ENCODE measurements around the gene ATP9B.

The ATP9B gene, protein sequence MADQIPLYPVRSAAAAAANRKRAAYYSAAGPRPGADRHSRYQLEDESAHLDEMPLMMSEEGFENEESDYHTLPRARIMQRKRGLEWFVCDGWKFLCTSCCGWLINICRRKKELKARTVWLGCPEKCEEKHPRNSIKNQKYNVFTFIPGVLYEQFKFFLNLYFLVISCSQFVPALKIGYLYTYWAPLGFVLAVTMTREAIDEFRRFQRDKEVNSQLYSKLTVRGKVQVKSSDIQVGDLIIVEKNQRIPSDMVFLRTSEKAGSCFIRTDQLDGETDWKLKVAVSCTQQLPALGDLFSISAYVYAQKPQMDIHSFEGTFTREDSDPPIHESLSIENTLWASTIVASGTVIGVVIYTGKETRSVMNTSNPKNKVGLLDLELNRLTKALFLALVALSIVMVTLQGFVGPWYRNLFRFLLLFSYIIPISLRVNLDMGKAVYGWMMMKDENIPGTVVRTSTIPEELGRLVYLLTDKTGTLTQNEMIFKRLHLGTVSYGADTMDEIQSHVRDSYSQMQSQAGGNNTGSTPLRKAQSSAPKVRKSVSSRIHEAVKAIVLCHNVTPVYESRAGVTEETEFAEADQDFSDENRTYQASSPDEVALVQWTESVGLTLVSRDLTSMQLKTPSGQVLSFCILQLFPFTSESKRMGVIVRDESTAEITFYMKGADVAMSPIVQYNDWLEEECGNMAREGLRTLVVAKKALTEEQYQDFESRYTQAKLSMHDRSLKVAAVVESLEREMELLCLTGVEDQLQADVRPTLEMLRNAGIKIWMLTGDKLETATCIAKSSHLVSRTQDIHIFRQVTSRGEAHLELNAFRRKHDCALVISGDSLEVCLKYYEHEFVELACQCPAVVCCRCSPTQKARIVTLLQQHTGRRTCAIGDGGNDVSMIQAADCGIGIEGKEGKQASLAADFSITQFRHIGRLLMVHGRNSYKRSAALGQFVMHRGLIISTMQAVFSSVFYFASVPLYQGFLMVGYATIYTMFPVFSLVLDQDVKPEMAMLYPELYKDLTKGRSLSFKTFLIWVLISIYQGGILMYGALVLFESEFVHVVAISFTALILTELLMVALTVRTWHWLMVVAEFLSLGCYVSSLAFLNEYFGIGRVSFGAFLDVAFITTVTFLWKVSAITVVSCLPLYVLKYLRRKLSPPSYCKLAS

DNA sequence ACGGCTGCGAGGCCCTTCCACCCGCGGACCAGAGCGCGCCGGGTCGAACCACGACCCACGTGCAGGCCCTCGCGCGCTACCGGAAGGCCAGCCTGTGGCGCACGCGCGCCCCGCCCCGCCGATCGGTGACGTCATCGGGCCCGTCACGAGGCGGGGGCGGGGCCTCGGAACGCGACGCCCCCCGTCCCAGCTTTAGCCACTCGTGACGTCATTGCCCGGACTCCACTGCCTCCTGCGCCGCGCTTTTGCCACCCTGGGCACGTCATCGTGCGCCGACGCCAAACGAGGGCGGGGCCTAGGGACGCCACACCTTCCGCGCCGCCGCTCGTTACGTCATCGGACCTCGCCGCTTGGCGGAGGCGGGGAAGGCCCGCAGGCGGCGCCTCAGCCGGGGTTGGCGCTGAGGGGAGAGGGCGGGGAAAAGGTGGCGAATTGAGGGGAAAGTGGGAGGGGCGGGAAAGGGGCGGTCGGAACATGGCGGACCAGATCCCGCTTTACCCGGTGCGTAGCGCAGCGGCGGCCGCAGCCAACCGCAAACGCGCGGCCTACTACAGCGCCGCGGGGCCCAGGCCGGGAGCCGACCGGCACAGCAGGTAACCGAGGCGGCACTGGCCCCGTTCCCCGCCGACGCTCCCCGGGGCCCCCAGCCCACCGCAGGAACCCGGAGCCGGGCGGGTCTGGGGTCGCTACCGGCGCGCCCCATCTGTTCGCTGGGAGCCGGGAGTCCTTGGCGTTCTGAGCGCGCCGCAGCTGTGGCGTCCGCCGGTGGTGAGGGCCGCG lies at the start of gene ATP9B:
TSS of gene ATP9B (plus strand) at position 458 of the 780 bp plus-strand sequence. CDS start at position 475, 17 bp downstream.
- peak; percentile 31 for DNase-seq

DNA sequence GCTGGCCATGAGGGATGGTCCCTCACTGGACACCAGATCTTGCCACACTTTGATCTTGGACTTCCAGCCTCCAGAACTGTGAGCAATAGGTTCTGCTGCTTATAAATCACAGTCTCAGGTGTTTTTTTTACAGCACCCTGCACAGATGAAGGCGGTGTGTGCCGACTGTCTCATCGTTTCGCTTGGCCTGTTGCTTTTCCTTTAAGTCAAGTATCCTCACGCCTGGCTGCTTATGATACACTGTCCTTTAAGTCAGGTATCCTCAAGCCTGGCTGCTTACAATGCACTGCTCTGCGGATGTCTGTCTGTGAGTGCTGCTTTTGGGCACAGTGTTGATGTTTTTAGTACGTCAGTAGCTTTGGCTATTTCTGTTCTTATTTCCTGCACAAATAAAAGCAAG lies 49.3 kb upstream of the ATP9B start:
- DNase-seq = no peak

DNA sequence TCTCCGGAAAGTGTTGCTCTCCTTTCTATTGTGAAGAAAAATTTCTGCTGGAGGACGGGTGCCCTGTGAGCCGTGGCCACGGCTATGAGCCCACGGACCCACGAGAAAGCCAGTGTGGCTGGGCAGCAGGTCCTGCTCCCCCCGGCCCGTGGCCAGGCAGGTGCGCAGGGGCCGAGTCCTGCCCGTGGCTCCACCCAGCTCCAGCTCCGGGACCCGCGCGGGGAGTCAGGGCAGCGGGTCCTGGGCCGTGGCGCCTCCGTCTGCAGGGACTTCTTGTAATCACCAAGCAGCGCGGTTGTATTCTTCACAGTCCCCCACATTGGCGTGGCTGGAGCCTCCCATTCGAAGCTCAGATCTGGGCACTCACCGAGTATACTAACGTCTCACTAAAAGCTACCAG lies 46.6 kb upstream of the ATP9B start:
- DNase-seq = no peak

DNA sequence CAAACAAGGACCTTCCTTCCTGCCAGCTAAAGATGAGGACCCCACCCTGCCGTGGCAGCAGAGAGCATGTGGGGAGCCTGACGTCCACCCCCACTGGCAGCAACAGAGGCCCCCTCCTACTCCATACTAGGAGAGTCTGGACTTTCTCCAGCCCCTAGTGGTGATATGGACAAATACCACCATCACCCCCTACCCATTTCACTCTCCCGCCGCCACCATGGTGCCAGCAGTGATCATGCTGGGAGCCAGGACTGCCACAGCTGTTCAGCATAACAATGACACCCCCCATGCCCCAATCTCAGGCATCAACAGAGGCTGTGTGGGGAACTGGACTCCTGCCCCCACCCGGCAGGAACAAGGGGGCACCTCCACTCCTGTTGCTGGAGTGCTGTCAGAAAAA lies 42.7 kb upstream of the ATP9B start:
- DNase-seq = no peak

DNA sequence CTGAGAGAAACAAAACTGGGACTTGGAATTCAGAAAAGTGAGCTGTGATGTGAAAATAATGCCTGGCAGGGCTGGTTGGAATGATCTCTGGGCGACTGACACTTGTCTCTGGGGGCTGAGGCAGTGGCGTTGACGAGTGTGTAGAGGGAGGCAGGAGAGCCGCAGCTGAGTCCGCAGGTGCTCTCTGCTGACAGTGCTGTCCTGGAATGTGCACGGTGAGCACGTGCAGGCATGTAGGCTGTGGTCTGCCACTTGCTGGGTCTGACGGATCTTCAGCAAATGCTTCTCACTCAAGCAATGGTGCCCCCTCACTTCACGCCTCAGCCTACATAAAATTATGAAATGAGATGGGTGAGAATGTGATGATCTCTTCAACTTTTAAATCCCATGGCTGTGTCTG lies 38.5 kb upstream of the ATP9B start:
- no peak for DNase-seq

DNA sequence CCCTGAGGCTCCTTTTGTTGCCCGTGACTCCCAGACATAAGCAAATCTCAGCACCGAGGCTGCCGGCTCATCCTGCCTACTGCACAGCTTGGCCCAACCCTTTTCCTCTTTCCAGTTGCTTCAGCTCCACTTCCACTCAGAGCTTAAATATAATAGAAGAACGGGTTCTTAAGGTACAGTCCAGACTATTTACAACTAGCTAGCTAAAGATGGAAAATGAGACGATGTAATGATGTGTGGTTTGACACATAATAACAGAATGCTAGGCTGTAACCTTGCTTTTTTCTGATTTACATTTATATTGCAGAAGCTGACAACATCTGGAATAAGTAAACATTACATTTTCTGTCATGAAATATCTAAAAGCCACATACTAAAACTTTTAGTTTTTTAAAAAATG lies 26.9 kb upstream of the ATP9B start:
- no peak for DNase-seq

DNA sequence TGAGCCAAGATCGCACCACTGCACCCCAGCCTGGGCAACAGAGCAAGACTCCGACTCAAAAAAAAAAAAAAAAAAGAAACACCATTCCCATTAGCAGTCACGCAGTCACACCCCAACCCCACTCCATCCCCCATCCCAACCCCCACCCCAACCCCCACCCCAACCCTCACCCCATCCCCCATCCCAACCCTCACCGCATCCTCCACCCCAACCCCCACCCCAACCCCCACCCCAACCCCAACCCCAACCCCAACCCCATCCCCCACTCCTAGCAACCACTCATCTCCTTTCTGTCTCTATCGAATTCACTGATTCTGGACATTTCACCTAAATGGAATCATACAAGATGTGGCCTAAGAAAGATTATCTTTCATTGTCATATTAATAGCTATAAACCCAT lies 25.9 kb upstream of the ATP9B start:
- no peak for DNase-seq

DNA sequence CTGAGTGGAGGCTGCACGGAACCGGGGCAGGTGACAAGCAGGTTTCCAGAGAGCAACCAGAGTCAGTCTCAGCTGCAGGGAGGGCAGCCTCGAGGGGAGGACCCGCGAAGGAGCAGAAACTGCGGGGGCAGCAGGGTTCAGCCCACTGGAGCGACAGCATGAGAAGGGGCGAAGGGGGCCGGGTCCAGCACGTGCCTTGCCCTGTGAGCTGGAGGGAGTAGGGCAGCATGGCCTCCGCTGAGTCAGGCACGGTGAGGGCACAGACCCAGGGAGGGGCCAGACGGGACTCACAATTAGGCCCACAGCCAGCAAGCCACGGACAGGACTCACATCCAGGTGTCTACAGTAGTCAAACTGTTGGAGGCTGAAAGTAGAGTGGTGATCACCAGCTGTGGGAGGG lies 22.7 kb upstream of the ATP9B start:
- DNase-seq = no peak

DNA sequence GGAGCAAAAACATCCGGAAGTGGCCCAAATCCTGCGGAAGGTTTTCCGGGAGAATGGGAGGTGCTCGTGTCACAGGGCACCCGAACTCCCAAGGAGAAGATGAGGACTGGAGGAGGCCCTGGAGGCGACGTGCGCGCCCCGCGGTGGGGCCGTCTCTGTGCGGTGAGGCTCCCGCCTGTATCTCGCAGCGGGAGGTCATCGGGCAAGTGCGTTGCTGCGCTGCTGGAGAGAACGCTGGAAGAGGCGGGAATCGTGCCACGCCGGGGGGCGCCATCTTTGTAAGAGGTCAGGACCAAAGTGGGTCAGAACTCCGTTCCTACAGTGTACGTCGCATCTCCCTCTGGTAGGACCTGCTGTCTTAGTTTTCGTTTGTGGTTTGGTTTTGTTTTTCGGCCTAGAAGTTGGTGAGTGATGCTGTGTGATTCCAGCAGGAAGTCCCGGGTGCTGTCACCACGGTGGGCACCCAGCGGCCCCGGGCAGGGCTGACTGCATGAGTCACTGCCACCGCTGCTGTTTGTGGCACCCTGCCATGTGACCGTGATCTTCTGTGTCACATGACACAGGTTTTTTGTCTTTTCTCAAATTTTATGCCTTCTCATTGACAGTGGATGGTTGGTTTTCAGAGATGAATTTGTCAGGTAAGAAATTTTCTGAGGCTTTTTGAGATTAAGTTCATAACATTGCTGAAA lies 21.5 kb upstream of the ATP9B start:
- DNase-seq = no peak

DNA sequence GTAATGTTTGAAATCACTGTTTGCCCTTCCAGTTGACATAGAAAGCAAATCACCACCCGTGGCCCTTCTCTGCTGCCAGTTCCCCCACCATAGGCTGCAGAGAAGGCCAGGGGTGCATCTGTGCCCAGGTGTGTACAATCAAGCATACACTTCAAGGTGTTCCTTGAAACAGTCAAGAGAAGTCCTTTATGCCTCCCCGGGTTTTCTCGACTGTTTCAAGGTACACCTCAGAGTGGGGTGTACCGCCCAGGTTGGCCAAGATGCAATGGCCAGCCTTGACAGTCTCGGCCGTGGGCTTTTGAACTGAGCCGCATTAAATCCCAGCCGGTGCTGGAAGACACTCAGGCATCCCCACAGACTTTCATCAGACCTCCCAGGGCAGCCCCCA lies 21.0 kb upstream of the ATP9B start:
- no peak for DNase-seq

DNA sequence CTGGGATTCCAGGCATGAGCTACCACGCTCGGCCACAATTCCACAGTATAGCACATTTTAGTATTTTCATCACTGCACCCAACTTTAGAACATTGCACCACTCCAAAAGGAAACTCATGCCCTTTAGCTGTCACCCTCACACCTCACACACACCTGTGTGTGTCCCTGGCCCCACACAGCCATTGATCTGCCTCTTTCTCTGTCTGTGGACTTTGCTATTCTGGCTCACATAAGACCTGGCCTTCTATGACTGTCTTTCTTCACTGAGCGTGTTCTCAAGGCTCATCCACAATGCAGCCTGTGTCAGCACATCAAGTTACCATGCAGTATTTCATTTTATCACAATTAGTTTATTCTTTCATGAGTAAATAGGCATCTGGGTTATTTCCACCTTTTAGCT lies 19.7 kb upstream of the ATP9B start:
- no peak for DNase-seq

DNA sequence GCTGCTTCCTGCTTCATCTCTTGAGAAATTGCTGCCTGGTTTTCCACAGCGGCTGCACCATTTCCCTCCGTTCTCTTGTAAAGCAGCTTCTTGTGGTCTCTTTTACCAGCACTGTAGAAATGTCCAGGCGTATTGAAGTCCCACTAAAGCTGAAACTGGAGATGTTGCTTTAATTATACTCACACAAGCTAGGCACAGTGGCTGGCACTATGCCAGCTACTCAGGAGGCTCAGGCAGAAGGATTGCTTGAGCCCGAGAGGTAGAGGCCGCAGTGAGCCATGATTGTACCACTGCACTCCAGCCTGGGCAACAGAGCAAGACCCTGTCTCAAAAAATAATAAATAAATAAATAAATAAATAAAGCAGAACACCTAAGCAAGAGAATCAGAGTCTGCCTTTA lies 19.2 kb upstream of the ATP9B start:
- no peak for DNase-seq

DNA sequence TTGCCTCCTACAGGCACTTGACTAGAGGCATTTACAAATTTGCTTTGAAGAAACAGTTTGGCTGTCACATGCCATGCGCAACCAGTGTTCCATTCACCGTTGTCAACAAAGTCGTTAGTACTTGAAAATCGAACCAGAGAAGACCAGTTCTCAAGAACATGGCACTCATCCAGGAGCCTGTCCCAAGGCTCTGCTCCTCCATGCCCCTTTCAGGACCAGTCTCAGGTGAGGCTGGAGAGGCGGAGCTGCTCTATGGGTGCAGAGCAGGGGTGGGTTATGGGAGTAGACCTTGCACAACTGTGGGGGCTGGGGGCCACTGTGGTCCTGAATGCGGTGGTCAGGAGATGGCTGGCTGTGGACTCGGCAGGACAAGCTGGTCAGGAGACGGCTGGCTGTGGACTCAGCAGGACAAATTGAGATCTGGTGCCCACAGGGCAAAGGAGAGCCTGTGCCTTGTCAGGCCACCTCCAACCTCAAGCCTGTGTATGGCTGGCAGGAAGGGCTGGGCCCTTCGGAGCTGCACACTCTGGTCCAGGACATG lies 12.3 kb upstream of the ATP9B start:
- no peak for DNase-seq

DNA sequence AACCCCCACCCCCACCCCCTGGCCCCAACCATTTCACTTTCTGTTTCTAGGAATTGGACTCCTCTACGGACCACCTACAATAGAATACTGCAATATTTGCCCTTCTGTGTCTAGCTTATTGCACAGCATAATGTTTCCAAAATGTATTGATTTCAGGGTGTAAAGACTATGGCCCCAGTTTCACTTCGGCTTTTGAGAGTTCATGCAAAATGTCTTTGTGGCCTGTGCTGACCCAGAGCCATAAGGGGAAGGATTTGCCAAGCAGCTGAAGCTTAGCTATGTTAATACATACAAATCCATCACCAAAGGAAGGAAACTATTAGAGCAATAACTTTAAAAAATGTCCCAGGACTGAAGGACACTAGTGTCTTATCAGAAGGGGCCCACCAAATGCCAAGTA lies 11.2 kb upstream of the ATP9B start:
- no peak for DNase-seq

DNA sequence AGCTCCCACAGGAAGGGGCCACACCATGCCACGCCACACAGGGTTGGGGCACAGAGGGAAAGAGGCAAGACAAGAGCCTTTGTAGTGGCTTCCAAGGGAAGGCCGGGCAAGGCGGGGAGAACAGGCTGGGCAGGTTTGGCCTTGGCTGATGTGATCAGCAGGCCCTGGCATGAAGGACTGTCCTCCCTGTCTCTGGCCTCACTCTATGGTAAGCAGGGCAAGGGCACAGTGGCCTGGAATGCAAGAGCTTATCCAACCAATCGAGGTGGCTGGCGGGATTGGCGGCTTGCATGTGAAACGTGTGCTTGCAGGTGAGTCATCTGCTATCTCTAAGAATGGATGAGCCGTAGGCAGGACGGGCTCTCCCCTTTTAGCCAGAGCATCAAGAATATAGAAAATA lies 6.4 kb upstream of the ATP9B start:
- DNase-seq = no peak

DNA sequence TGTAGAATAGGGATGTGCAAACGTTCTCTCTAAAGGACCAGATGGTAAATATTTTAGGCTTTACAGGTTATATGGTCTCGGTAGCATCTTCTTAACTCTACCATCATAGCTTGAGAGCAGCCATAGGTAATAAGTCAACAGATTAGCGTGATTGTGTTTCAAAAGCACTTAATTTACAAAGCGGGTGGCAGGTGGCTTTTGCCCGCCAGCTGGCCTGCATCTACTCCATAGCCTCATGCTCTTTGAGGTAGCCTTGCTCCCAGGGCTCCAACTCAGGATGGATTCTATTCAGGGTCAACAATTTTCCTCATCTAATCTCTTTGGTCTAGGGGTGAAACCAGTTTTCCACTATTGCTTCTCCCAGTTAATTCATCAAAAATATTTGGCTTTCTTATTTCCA lies 5.0 kb upstream of the ATP9B start:
- DNase-seq = no peak

DNA sequence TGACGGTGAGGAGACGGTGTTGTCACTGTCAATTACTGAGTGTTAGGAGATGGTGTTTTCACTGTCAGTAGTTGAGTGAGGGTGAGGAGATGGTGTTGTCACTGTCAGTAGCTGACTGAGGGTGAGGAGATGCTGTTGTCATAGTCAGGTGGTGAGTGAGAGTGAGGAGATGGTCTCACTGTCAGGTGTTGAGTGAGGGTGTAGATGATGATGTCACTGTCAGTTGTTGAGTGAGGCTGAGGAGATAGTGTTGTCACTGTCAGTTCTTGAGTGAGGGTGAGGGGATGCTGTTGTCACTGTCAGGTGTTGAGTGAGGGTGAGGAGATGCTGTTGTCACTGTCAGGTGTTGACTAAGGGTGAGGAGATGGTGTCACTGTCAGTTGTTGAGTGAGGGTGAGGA lies 3.4 kb upstream of the ATP9B start:
- DNase-seq = no peak

DNA sequence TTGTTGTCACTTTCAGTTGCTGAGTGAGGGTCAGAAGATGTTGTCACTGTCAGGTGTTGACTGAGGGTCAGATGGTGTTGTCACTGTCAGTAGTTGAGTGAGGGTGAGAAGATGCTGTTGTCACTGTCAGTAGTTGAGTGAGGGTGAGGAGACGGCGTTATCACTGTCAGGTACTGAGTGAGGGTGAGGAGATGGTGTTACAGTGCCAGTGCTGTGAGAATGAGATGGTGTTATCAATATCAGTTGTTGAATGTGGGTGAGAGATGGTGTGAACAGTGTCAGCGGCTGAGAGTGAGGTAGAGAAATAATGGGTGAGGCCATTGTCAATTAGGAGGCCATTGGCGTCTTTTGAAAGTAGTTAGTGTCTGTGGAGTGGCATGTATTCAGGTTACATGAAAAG lies 1.6 kb upstream of the ATP9B start:
- no peak for DNase-seq

DNA sequence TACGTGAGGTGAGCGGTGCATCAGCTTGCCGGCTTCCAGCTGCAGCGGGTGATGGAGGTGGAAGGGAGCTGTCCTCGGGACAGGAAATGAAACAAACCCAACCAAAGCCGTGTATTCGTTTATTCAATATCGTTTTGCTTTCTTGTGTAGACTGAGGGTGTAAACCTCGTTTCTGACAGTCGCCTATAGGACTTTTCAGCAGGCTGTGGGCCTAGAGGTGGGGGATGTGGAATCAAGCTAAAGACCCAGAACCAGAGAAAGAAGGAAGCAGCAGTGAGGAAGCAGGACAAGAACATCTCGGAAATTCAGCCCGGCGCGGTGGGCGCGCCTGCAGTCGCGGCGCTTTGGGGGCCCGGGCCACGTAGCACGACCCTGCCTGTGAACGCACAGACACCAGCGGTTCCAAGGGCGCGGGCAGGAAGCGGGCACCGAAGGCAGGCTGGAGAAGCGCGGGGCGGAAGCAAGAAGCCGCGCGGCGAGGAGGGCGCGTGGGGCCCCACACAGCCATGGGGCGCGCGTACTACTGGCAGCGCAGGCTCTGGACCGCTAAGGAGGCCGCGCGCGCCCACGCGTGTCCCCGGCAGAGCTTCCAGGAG lies 755 bp upstream of the ATP9B start:
- no peak for DNase-seq

DNA sequence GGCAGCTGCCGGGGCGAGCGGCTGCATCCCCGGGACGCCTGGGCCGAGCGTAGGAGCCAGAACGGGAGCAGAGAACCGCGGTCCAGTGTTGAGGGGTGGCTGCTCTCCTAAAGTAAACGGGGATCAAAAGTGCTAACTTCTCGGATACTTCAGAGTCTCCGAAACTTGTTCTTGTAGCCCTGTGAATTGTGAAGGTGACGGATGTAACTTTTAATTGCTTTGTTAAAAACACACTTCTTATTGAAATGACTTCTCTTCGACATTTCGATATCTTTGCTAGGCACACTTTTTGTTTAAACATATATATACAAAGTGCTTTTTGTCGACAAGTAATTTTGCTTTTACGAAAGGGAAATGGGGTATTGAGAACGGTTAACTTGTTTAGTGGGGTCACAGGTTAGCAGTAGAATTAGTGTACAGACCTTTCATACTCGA lies 540 bp downstream of the ATP9B start:
- no peak for DNase-seq

DNA sequence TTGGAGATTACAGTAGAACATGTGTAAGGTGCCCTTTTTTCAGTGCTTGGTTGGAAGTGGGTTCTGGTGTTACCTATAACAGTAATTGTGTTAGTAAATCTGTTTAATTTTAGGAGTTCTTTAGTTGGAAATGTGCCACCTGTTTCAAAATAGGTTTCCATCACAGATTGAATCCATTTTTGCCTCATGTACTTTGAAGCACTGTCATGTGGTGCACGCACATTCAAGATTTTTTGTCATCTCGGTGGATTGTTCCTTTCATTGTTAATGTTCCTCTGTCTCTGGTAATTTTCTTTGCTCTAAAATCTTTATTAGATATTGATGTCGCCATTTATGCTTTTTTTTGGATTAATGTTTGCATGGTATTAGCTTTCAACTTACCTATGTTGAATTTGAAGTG lies 1.3 kb downstream of the ATP9B start:
- no peak for DNase-seq

DNA sequence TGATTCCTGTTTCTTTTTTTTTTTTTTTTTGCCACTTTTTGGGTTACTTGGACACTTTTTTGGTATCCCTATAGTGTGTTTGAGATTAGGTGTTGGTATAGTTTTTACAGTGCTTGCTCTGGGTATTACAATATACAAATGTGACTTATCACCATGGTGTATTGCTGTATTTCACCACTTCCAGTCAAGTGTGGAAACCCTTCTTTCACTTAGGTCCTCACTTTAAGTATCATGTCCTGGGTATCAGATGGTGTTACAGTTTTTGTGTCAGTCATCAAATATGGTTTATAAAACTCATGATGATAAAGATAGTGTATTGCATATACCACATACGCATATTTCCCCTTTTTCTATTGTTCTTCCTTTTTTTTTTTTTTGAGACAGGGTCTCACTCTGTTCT lies 1.8 kb downstream of the ATP9B start:
- no peak for DNase-seq

Data from NCI-H187 treated with DMSO at 0.1 percent for 48 hours (cell line).